GM12874 (cell line): ENCODE measurements around the gene NR4A1.
A peak's percentile ranks its signal among the peaks of the same experiment; 100 is the strongest.

Experiments
- CTCF ChIP-seq: IDR thresholded peaks from 2 replicates; pipeline ENCODE4 v1.5.1; 2011; ENCODE audit warnings: low read depth, mild to moderate bottlenecking, control low read depth, low read length, moderate library complexity; ENCODE audit not compliant: insufficient read depth

NR4A1 gene

GRCh38 chr12:52063082-52063924 is 12.1 kb downstream of the NR4A1 start:
- TF ChIP-seq CTCF = no peak

GRCh38 chr12:52063981-52064649 is 12.9 kb downstream of the NR4A1 start:
- no peak for TF ChIP-seq CTCF

GRCh38 chr12:52066346-52067080 is 15.3 kb downstream of the NR4A1 start:
- TF ChIP-seq CTCF = no peak

- no peak for TF ChIP-seq CTCF
Observed at GRCh38 chr12:52067081-52067374, 15.8 kb downstream of the NR4A1 start.

GRCh38 chr12:52069327-52070184 is 18.3 kb downstream of the NR4A1 start, which contains the start of gene ATG101:
Gene ATG101, plus strand, starts transcription at chr12:52069978. Its CDS starts 3,673 bp downstream, at chr12:52073651.
- peak; percentile 95 for TF ChIP-seq CTCF

GRCh38 chr12:52070185-52070925 is 19.1 kb downstream of the NR4A1 start:
- TF ChIP-seq CTCF = no peak
